Memory B cell (primary cell): ENCODE measurements around the gene PLD3.
A peak's percentile ranks its signal among the peaks of the same experiment; 100 is the strongest.
"Not testable (repeated sequence)": the region's sequence is repeated elsewhere in the genome, so short reads cannot be mapped to it uniquely, and the experiment has no call there.

ENCODE experiments used
- ATAC-seq: fragments of 150-1000 bp; cut with Tn5 transposase; 2 replicates; pipeline ENCODE4 v1.10.0; 2021; ENCODE audit warnings: low read depth, mild to moderate bottlenecking, moderate library complexity
- DNase-seq, 2 donors: peaks; one replicate each; pipeline ENCODE4 v3.0.0; 2022; ENCODE audit warnings: low spot score in 2 of 2
- H3K27ac Mint-ChIP-seq: one replicate; pipeline ENCODE4 v1.8.0; 2022; ENCODE audit warnings: mild to moderate bottlenecking, moderate library complexity, mixed read lengths
- H3K27me3 Mint-ChIP-seq: one replicate; pipeline ENCODE4 v1.8.0; 2022; ENCODE audit warnings: mixed read lengths
- H3K36me3 Mint-ChIP-seq: one replicate; pipeline ENCODE4 v1.8.0; 2022; ENCODE audit warnings: mild to moderate bottlenecking, mixed read lengths
- H3K4me1 Mint-ChIP-seq: one replicate; pipeline ENCODE4 v1.8.0; 2022; ENCODE audit warnings: mixed read lengths
- H3K4me3 Mint-ChIP-seq: one replicate; pipeline ENCODE4 v1.8.0; 2022; ENCODE audit warnings: mild to moderate bottlenecking, moderate library complexity, mixed read lengths
- H3K9me3 Mint-ChIP-seq: one replicate; pipeline ENCODE4 v1.8.0; 2022; ENCODE audit warnings: mixed read lengths

Gene PLD3

DNA sequence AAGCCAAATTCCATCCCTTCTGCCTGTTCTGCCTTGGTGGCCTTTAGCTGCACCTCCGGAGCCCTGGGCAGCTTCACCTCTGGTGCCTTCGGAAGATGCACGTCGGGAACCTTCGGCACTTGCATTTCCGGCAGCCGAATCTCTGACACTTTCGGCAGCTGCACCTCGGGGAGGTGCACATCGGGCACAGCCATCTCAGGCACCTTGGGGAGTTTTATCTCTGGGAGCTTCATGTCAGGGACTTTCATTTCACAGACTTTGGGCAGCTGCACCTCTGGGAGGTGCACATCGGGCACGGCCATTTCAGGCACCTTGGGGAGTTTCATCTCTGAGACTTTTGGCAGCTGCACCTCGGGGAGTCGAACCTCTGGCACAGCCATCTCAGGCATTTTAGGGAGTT lies 47.5 kb downstream of the PLD3 start:
- H3K4me1 Mint-ChIP-seq: peaks cover 5% of the 10 kb centered on the region
- peaks cover 2% of the 10 kb centered on the region for H3K27me3 Mint-ChIP-seq
- no peaks in the 10 kb centered on the region for H3K36me3 Mint-ChIP-seq
- H3K4me3 Mint-ChIP-seq: no peak overlapping the region
- H3K27ac Mint-ChIP-seq: no peak overlapping the region
- no peaks in the 10 kb centered on the region for H3K9me3 Mint-ChIP-seq
- ATAC-seq: no peak
- DNase-seq: no peak

DNA sequence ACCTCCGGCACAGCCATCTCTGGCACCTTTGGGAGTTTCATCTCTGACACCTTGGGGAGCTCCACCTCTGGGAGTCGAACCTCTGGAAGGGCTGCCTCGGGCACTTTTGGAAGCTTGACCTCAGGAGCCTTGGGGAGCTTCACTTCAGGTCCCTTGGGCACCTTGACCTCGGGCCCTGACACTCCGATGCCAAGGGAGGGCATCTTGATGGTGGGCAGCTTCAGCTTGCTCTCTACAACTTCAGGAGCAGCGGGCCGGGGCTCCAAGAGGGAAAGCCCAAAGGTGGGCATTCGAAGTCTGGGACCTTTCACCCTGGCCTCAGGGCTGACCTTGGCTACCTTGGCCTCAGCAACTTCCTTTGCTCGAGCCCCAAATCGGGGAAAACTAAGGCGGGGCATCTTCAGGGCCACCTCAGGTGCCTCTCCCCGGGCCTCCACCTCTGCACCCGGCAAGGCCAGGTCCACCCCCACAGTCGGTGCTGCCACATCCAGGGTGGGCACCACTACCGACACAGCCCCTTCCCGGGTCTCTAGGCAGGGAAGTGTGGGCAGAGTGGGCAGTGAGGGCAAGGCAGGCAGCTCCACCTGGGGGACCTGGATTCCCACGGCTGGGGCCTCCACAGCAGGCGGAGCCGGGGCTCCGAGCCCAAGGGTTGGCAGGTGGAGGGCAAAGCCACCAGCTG lies 48.5 kb downstream of the PLD3 start:
- DNase-seq (no peak), ATAC-seq (no peak)
- no peaks in the 10 kb centered on the region for H3K36me3 Mint-ChIP-seq
- H3K4me3 Mint-ChIP-seq: no peak overlapping the region
- no peak overlapping the region for H3K27ac Mint-ChIP-seq
- peaks cover 5% of the 10 kb centered on the region for H3K4me1 Mint-ChIP-seq
- no peaks in the 10 kb centered on the region for H3K9me3 Mint-ChIP-seq
- H3K27me3 Mint-ChIP-seq: peaks cover 2% of the 10 kb centered on the region

DNA sequence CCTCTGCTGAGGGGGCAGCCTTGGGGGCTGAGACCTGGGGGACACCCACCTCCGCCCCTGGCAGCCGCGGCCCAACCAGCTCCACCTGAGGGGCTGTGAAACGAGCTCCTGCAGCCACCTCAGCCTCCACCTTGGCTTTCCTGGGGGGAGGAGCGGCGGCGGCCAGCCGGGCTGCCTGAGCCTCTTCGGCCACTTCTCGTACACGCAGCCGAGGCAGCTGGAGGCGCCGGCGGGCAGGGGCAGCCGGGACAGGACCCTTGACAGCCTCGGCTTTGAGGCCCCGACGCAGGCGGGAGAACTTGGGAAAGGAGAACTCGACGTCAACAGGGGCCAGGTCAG lies 49.0 kb downstream of the PLD3 start:
- Mint-ChIP-seq H3K27ac (no peak overlapping the region), H3K4me1 (peaks cover 5% of the 10 kb centered on the region), H3K36me3 (no peaks in the 10 kb centered on the region), H3K9me3 (no peaks in the 10 kb centered on the region), H3K27me3 (peaks cover 2% of the 10 kb centered on the region), H3K4me3 (no peak overlapping the region)
- no peak for ATAC-seq
- no peak for DNase-seq

DNA sequence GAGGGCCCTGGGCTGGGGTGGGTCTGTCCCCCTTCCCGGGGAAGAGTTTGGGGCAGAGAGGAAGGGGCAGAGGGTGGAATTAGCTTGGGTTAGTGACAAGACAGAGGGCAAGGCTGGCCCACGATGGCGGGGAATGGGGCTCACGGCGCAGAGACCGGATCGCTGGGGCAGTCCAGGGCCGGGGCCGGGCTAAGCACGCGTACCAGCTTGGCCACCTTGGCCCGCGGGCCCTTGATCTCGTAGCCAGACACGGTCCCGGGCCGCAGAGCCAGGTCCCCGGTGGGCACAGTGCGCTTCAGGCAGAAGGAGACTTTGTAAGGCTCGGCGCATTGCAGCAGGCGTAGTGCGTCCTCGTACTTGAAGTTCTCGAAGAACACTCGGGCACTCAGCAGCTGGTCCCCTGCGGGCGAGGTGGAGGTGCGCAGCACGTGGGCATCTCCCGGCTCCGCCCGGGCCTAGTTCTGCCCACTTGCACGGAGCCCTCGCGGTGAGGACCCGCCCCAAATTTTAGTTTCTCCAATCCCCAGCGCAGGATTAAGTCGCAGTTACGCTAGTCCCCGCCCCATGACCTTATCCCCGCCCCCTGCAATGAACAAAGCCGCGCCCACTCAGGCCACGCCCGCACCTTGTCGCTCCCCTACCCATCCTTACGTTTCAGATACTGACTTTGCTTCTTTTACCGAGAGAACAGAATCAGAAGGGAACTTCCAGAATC lies 50.1 kb downstream of the PLD3 start:
- no peaks in the 10 kb centered on the region for H3K36me3 Mint-ChIP-seq
- peaks cover 7% of the 10 kb centered on the region for H3K4me1 Mint-ChIP-seq
- DNase-seq (no peak), ATAC-seq (peak; percentile 49)
- no peak overlapping the region for H3K4me3 Mint-ChIP-seq
- H3K9me3 Mint-ChIP-seq: no peaks in the 10 kb centered on the region
- H3K27ac Mint-ChIP-seq: no peak overlapping the region
- H3K27me3 Mint-ChIP-seq: peaks cover 2% of the 10 kb centered on the region

DNA sequence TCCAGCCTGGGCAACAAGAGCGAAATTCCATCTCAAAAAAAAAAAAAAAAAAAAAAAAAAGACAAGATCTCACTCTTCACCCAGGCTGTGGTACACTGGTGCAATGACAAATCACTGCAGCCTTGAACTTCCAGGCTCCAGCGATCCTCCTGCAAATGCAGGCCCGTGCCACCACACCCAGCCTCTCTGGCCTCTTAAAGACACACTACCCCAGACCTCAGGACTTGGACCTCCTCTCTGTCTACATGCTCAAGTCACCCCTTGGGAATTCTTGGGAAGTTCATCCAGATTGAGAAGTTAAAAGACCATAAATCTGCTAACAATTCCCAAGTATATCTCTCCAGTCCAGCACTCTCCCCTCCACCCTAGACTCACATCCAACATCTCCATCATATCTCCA lies 52.1 kb downstream of the PLD3 start:
- no peak for DNase-seq
- no peaks in the 10 kb centered on the region for H3K36me3 Mint-ChIP-seq
- H3K4me1 Mint-ChIP-seq: peaks cover 14% of the 10 kb centered on the region
- peaks cover 2% of the 10 kb centered on the region for H3K27me3 Mint-ChIP-seq
- H3K4me3 Mint-ChIP-seq: no peak overlapping the region
- no peak overlapping the region for H3K27ac Mint-ChIP-seq
- H3K9me3 Mint-ChIP-seq: no peaks in the 10 kb centered on the region
- ATAC-seq: no peak

DNA sequence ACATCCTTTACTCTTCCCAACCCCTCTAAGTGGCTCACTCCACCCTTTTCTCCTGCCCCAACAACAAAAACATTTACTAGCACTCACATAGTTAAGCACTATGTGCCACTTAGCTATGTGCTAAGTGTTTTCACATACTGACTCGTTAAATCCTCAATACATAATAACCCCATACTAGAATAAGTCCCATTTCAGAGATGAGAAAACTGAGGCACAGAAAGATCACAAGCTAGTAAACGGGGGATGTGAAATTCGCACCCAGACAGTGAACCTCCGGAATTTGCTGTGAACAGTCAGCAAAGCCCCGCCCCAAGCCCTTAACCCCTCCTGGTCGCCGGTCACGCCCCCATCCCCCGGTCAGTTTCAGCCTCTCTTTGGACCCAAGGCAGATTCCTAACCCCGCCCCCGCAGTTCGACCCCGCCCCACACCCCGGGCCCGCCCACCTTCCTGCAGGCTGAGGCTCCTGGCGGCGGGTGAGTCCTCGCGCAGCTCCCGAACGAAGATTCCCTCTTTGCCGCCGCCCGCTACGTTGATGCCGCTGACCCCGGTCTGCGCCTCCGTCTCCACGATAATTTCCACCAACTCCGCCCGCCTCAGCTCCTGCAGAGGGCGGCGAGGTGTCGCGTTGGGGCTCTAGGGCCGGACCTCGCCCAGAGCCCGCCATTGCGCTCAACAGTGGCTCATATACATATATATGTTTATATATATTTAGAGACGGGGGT lies 54.9 kb downstream of the PLD3 start:
- no peaks in the 10 kb centered on the region for H3K36me3 Mint-ChIP-seq
- peaks cover 23% of the 10 kb centered on the region for H3K4me1 Mint-ChIP-seq
- DNase-seq (peak; percentile 78 to 82), ATAC-seq (peak; percentile 75)
- peak overlapping the region; percentile 97 for H3K4me3 Mint-ChIP-seq
- H3K27me3 Mint-ChIP-seq: peaks cover 2% of the 10 kb centered on the region
- H3K27ac Mint-ChIP-seq: no peak overlapping the region
- no peaks in the 10 kb centered on the region for H3K9me3 Mint-ChIP-seq

DNA sequence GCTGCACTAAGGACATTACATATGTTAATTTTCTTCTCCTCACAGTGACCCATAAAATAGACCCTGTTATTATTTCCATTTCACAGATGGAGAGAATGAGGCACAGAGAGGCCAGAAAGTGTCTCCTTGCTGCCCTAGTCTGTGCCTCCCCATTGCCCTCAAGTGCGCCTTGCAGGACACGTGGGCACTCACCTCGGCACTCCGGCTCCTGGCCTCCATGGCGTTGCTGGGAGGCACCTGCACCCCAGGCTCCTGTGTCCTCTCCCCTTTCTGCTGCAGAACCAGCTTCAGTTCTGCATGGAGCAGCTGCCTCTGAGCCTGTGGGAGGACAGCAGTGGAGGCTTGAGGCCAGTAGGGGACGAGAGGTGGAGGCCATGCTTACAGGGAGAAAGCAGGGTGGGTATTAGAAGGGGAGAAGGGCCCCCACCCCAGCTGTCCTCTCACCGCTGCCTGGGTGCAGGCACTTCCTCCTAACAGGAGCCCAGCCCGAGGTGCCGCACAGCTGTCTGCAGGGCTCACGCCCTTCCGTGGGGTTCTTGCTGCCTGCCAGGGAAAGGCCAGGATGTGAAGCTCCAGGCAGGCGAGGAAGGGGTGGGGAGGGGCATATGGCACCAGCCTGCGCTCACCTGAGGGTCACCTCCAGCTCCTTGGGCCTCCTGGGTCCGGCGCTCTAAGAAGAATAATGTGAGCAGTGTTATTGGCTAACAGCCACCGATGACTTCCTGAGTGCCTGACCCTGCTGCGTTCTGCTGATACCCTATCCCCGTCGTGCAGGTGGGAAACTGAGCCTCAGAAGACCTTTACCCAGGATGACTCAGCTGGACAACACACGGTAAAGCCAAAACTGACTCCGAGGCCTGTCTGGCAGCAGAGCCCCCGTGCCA lies 59.5 kb downstream of the PLD3 start:
- DNase-seq (no peak), ATAC-seq (no peak)
- peak overlapping the region; percentile 32 for H3K27ac Mint-ChIP-seq
- H3K9me3 Mint-ChIP-seq: no peaks in the 10 kb centered on the region
- peak overlapping the region; percentile 22 for H3K4me3 Mint-ChIP-seq
- H3K4me1 Mint-ChIP-seq: peaks cover 23% of the 10 kb centered on the region
- H3K27me3 Mint-ChIP-seq: no peaks in the 10 kb centered on the region
- H3K36me3 Mint-ChIP-seq: no peaks in the 10 kb centered on the region

DNA sequence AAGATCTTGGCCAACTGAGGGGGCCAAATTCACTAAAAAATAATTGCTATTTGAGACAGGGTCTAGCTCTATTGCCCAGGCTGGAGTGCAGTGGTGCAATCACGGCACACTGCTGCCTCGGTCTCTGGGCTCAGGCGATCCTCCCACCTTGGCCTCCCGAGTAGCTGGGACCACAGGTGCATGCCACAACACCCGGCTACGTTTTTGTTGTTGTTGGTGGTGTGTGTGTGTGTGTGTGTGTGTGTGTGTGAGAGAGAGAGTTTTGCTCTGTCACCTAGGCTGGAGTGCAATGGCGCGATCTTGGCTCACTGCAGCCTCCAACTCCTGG lies 60.1 kb downstream of the PLD3 start:
- H3K9me3 Mint-ChIP-seq, DNase-seq, H3K4me3 Mint-ChIP-seq, H3K27me3 Mint-ChIP-seq, H3K27ac Mint-ChIP-seq, H3K36me3 Mint-ChIP-seq, ATAC-seq: not testable (repeated sequence)
- peaks cover 22% of the 10 kb centered on the region for H3K4me1 Mint-ChIP-seq

DNA sequence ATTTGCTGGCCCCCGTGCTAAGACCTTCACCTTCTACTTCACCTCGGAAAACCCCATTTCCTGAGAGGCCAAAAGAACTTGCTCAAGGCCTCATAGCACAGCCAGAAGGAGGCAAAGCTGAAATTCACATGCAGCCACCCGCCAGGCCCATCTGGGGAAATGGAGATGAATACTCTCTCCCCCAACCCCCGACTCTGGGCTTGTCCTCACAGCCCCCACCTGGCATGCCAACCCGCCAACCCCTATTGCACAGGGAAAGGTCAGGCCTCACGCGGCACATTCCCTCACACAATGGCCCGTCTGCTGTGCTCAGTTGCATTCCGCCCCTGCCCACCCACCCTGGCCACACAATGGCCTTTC lies 61.5 kb downstream of the PLD3 start:
- Mint-ChIP-seq H3K4me1 (peaks cover 19% of the 10 kb centered on the region), H3K4me3 (no peak overlapping the region), H3K36me3 (no peaks in the 10 kb centered on the region), H3K9me3 (no peaks in the 10 kb centered on the region), H3K27ac (no peak overlapping the region), H3K27me3 (no peaks in the 10 kb centered on the region)
- ATAC-seq (peak; percentile 70), DNase-seq (no peak)

DNA sequence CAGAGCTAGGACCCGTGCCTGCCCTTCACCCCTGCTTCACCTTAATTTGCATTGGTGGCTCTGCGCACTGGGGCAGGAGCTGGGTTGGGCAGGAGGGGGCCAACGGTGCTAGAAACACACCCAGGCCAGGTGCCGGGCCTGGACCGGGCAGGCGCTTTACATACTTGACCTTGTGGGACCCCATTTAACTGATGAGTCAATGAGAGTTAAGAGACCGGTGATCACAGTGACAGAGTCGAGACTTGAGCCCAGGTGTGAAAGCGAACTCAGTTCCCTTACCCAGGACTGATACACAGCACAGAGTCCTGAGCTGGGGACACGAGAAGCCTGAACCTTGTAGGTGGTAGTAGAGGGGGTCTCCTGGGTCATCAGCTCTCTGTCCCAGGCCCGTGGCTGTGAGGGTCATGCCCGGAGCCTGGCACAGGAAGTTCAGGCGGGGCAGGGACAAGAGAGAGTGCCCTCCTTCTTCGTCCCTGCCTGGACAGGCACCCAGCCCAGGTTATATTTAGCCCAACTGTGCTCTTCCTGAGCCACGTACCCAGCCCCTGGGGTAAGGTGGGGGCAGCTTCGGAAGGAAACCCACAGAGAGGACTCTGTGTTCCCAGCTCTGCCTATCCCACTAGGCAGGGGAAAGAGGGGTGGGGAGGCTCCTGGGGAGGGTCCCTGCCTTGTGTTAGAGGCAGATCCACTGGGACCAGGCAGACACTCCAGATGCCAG lies 62.8 kb downstream of the PLD3 start:
- Mint-ChIP-seq H3K27ac (no peak overlapping the region), H3K4me1 (peaks cover 16% of the 10 kb centered on the region), H3K4me3 (peak overlapping the region; percentile 50), H3K27me3 (no peaks in the 10 kb centered on the region), H3K9me3 (no peaks in the 10 kb centered on the region), H3K36me3 (no peaks in the 10 kb centered on the region)
- DNase-seq (no peak), ATAC-seq (peak; percentile 45)

DNA sequence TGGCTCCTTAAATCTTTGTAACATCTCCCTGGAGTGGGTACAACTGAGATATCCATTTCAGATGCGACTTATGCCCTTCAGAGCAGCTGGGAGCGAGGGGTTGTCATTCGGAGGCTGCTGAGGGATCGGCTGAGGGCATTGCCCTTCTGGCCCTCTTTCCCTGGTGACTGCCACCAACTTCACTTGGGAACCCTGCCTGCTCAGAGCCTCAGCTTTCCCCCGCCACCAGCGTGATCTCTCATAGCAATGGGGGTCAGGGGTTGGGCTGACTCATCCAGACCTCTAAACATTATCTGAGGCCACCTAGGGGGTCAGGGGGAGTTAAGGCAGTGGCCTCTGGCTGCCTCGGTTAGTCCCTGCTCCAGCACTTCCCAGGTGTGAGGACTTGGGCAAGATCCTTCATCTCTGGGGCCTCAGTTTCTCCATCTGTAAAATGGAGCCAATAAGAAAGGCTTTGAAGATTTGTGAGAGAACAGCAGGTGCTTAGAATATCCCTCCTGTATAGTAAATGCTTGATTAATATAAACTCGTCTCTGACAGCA lies 63.5 kb downstream of the PLD3 start:
- H3K27ac Mint-ChIP-seq: no peak overlapping the region
- H3K36me3 Mint-ChIP-seq: no peaks in the 10 kb centered on the region
- H3K4me3 Mint-ChIP-seq: no peak overlapping the region

DNA sequence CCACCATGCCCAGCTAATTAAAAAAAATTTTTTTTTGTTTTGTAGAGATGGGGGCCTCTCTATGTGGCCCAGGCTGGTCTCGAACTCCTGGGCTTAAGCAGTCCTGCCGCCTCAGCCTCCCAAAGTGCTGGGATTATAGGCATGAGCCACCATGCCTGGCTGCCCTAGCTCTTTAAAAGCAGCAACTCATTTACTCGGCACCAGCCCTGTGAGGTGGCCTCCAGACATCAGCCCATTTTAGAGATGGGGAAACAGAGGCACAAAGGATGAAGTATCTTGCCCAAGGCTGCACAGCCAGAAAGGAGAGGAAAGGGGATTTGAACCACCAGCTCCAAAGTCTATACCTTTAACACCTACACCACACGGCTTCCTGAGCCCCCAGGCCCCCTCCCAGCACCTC lies 64.4 kb downstream of the PLD3 start:
- H3K4me1 Mint-ChIP-seq: peaks cover 22% of the 10 kb centered on the region
- no peaks in the 10 kb centered on the region for H3K27me3 Mint-ChIP-seq
- no peaks in the 10 kb centered on the region for H3K9me3 Mint-ChIP-seq
- ATAC-seq (no peak), DNase-seq (no peak)
- H3K4me3 Mint-ChIP-seq: no peak overlapping the region
- no peaks in the 10 kb centered on the region for H3K36me3 Mint-ChIP-seq
- H3K27ac Mint-ChIP-seq: no peak overlapping the region

More for the DNA sequence above, 63.5 kb downstream of the PLD3 start:
- no peak for DNase-seq
- Mint-ChIP-seq H3K4me1 (peaks cover 19% of the 10 kb centered on the region), H3K9me3 (no peaks in the 10 kb centered on the region), H3K27me3 (no peaks in the 10 kb centered on the region)
- no peak for ATAC-seq

DNA sequence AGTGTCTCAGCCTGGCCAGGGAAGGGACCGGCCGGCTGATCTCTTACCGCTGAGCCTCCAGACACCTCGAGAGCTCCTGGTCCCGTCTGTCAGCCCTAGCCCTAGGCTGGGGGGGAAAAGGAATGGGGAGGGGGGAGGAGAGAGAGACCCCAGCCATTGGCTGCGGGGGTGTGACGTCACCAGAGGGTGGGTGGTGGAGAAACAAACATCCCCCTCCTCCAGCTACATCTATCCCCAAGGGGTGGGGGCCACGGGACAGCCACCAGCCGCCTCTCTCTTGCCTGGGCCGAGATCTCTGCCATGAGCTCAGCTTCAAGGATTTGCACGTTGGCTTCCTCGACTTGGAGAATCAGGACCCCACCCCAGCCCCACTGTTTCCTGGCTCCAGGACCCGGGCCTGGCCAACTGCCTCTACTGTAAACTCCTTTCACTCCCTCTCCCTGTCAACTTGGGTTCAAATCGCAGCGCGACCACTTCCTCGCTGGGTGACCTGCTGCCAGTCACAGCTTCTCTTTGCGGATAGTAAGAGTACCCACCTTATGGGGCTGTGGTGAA lies 64.9 kb downstream of the PLD3 start, which contains the start of gene PRX:
PRX (minus strand) TSS at position 88 of the 555 bp plus-strand sequence. CDS start 5,446 bp downstream, outside the sequence.
- H3K27me3 Mint-ChIP-seq: no peaks in the 10 kb centered on the region
- H3K4me1 Mint-ChIP-seq: peaks cover 22% of the 10 kb centered on the region
- H3K9me3 Mint-ChIP-seq: no peaks in the 10 kb centered on the region
- no peak within 1 kb of the TSS for H3K27ac Mint-ChIP-seq
- H3K36me3 Mint-ChIP-seq: no peaks in the 10 kb centered on the region
- DNase-seq (no peak), ATAC-seq (no peak)
- no peak within 1 kb of the TSS for H3K4me3 Mint-ChIP-seq
